NCI-H1417 (cell line): ENCODE measurements around the gene EIF3B.
"Not testable (repeated sequence)": the region's sequence is repeated elsewhere in the genome, so short reads cannot be mapped to it uniquely, and the experiment has no call there.

Experiments
- DNase-seq, 3 experiments: peaks; one replicate each; lab custom pipeline; 2025; lab: John Stamatoyannopoulos, UW

EIF3B gene

DNA sequence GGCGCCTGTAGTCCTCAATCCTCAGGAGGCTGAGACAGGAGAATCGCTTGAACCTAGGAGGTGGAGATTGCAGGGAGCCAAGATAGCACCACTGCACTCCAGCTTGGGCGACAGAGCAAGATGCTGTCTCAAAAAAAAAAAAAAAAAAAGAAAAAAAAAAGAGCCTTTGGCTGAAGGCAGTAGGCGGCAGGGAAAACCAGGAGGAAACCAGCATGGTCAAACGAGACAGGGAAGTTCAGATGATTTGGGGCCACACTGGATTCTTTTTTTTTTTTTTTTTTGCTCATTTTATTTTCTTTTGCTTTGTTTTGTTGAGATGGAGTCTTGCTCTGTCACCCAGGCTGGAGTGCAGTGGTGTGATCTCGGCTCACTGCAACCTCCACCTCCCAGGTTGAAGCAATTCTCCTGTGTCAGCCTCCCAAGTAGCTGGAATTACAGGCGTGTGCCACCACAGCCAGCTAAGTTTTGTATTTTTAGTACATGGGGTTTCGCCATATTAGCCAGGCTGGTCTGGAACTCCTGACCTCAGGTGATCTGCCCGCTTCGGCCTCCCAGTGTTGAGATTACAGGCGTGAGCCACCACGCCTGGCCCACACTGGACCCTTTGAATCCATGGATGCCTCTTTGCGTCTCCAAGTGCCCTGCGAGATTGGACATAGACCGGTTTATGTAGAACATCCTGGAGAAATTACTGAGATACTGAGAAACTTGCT is 7.1 kb upstream of the EIF3B start:
- DNase-seq = not testable (repeated sequence)

DNA sequence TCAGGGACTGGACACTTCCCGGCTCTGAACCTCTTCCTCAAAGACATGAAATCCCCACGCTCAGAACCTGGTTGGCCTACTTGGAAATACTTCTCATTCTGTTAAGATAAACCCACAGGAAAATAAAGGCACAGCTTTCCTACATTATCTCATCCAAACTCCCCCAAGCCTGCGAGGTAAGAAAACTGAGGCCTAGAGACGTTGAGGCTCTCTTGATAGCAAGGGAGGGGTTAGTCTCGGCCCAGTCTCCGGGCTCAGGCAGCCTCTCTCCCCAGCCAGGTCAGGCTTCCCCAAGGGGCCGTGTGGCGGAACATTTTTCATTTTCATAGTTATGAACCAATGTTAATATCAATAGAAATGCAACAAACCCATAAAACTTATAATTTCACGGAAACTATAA is 4.6 kb upstream of the EIF3B start:
- DNase-seq = no peak

DNA sequence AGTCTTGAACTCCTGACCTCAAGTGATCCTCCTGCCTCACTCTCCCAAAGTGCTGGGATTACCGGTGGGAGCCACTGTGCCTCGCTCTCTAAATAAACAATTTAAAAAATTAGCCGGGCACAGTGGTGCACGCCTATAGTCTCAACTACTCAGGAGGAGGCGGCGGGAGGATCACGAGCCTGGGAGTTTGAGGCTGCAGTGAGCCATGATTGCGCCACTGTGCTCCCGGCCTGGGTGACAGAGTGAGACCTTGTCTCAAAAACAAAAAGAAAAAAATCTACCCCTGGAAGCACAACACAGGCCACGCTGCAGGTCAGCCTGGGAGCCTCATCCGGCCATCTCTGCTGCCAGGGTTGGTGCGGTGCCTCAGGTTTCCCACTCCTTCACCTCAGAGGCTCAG is 3.8 kb upstream of the EIF3B start:
- no peak for DNase-seq

DNA sequence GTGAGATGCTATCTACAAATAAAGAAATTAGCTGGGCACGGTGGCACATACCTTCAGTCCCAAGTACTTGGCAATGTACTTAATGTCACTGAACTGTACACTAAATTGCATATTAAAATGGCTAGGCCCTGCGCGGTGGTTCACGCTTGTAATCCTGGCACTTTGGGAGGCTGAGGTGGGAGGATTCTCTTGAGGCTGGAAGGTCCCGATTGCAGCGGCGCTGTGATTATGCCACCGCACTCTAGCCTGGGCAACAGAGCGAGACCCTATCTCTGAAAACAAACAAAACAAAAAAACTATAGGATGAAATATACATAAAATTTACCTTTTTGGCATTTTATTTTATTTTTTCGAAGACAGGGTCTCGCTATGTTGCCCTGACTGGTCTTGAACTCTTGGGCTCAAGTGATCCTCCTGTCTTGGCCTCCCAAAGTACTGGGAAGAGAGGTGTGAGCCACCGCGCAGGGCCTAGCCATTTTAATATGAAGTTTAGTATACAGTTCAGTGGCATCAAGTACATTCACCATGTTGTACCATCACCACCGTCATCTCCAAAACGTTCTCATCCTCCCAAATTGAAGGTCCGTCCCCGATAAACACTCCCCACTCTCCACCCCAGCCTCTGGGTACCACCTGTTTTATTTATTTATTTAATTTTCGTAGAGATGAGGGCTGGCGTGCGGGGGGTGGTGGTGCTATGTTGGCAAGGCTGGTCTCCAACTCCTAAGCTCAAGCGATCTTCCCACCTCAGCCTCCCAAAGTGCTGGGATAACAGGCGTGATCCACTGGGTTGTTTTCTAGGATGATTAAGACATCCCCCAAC is 1.3 kb upstream of the EIF3B start:
- DNase-seq = no peak

DNA sequence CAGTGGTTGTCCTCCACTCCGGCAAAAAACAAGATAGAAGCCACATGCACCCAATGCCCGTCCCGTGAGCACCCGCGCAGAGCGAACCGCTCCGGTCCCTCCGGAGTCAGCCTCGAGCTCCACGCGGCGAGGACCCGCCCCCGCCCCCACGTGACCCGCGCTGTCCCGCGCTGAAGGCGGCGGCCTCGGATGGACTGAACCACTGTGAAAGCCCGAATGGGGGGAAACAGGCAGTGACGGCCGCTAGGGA is 766 bp upstream of the EIF3B start:
- peak; percentile 85 to 99 (median 96) for DNase-seq

DNA sequence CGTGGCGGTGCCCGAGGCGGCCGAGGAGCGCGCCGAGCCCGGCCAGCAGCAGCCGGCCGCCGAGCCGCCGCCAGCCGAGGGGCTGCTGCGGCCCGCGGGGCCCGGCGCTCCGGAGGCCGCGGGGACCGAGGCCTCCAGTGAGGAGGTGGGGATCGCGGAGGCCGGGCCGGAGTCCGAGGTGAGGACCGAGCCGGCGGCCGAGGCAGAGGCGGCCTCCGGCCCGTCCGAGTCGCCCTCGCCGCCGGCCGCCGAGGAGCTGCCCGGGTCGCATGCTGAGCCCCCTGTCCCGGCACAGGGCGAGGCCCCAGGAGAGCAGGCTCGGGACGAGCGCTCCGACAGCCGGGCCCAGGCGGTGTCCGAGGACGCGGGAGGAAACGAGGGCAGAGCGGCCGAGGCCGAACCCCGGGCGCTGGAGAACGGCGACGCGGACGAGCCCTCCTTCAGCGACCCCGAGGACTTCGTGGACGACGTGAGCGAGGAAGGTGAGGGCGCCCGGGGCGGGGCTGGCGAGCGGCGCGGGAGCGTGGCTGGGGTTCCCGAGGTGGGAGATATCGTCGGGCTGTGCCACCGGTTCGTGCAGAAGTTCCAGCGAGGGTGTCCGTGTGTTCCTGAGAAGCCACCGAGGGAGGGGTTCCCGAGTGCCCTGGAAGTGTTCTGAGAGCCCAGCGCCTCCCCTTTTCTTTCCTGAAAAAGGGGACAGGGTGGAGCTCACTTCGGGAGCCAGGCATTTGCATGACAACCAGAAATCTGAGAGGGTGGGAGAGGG is 495 bp downstream of the EIF3B start:
- DNase-seq = peak in 2 of 3 experiments; percentile 47 to 66

DNA sequence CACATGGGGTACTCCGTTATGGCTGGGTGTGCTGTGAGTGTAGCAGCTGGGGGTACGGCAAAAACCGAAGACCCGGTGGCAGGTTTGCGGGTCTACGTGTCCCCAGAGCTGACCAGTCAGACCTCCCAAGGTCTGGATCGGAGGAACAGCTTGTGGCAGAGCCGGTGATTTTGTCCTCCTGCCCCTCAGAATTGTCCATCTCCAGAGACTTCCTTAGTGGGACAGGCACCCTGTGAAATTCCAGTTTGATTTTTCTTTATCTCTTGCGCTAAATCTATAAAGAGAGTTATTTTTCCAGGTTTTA is 1.0 kb downstream of the EIF3B start:
- DNase-seq = no peak

DNA sequence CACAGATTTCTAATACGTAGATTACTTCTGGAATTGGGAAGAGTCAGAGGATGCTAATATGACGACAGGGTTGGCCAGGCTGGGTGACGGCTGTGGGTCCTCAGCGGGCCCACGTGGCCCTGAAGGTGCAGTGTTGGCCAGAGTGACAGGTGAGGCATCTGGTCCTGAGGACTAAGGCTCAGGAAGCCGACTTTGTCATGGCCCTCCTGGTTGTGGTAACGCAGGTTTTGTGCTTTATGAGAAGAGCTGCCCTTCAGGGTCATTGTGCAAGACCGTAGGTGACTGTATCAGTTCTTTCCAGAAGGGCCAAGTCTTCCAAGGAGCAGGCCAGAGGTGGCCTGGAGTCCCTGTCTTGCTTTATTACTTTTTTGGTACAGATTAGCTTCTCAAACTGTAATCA is 2.5 kb downstream of the EIF3B start:
- no peak for DNase-seq

DNA sequence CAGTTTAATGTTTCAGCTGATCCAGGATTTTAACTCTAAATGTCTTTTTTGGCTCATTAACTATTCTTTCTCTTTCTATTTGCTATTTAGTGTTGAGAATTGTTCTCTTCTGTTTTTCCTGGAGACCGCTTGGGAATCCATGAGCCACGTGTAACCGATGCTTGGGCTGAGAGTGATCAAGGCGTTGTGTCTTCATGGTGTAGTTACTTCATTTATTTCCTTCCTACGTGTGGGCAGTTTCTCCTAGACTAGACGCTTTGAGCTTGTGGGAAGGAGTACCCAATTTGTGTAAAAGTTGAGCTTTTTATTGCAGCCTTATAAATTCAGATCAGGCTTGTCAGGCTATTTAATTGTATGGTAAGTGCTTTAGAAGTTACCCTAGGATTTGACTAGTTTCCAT is 2.9 kb downstream of the EIF3B start:
- DNase-seq = no peak

DNA sequence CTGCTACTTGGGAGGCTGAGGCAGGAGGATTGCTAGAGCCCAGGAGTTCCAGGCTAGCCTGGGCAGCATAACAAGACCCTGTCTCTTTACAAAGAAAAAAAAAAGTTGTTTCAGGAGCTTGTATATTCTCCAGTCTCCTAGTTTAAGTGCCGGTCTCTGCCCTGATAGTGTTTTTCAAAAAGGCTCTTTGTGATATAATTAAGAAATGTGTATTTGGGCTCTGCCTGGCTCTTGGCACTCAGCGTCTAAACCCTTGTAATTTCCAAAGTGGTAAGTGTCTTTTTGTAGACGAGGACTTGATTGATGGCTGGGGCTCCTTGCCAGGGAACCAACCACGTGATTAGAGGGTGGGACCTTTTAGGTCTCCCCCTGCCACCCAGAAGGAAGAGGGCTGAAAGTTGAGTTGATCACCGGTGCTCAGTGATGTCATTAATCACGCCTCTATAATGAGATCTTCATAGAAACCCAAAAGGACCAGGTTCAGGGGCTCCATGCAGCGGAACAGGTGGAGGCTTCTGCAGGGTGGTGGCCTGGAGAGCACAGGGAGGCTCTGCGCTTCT is 4.4 kb downstream of the EIF3B start:
- DNase-seq = peak in 1 of 3 experiments; percentile 44

DNA sequence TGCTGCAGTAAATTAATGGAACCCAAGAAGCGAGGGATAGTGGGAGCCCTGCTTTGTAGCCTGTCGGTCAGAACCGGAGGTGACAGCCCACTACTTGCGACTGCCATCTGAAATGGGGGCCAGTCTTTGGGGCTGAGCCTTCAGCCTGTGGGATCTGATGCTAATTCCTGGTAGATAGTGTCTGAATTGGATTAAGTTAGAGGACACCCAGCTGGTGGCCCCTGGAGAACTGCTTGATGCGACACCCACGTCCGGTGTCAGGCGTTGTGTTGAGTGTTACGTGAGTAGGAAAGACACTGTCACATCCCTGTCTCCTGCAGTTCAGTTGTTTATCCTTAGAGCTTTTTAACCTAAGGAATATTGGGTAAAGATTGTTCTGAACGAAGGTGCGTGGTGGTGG is 5.0 kb downstream of the EIF3B start:
- no peak for DNase-seq

DNA sequence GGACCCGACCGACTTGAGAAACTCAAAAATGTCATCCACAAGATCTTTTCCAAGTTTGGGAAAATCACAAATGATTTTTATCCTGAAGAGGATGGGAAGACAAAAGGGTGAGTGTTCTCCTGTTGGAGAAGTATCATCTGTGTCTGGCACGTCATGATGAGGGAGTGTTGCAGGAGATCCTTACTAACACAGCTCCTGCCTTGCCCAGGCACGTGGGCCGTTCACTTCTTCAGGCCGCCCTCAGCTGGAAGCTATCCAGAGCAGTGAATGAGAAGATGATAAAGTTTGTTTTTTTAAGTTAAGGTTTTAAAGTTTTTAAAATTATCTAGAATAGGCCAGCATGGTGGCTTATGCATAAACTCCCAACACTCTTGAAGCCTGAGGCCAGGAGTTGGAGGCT is 6.2 kb downstream of the EIF3B start:
- DNase-seq = no peak

DNA sequence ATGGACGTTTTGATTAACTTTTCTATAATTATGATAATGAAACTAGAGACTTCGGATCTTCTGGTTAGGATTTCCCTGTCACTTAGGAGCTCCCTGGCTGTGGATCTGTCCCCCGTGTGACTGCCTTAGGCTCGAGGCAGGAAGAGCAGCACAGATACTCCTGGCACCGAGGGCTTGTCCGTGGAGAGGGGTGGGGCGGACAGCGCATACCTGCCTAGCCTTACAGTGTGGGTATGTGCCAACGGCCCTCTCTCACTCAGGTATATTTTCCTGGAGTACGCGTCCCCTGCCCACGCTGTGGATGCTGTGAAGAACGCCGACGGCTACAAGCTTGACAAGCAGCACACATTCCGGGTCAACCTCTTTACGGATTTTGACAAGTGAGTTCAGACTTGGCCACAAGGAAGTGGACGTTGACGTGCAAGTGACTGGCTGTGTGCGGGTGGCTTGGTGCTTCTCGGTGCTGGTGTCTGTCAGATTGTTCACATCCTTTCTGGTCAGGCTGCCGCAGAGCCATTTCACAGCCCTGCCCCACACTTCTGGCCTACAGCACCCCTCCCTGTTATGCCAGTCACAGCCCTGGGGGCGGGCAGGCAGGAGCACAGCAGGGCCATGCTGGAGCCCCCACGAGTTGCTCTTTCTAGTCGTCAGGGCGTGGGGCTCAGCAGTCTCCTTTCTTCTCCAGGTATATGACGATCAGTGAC is 7.9 kb downstream of the EIF3B start:
- DNase-seq = no peak

DNA sequence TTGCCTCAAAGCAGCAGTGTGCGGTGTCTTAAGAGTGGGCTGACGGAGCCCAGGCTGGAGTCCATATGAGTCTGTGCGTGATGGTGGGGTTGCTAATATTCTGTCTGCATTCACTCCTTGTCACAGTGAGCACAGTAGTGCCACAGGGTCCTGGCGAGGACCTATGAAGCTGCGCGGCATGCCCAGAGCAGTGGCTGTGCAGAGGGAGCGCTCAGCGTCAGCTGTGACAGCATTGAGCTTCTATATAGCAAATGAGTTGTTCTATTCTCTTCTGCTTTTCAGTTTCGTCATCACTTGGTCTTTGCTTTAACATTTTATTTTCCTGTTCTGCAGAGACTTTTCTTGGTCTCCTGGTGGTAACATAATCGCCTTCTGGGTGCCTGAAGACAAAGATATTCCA is 14.5 kb downstream of the EIF3B start:
- DNase-seq = no peak

DNA sequence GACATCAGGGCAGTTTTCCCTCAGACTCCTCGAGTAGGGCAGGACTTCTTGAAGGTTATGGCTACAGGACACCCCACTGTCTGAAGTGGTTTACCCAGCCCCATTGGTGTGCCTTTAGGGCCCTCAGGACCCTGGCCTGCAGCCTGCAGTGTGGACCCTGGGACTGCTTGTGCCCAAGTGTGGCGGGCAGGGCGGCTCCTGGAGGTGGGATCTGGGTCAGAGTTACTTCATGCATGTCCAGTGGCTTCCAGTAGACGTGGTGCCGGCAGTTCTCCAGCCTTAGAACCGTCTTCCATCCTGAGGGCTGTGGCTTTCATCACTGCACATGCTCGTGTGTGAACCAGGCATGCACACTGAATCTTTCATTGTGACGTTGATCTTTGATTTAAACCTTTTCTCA is 16.7 kb downstream of the EIF3B start:
- DNase-seq = no peak

DNA sequence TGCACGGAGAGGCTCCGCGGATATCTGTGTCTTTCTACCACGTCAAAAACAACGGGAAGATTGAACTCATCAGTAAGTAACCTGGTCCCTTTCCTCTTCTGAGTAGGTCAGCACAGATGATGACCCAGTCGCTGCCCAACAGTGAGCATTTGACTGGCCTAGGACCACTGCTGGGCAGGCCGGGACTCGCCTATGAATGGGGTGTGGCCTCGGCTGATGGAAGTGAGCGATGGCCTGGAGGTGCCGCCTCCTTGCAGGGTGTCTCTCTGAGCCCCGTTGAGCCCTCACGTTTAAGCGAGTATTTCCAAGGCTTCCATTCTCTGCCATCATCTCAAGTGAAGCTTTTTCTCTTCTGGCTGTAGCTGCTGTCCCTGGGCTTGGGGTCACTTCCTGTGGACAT is 18.1 kb downstream of the EIF3B start:
- no peak for DNase-seq

DNA sequence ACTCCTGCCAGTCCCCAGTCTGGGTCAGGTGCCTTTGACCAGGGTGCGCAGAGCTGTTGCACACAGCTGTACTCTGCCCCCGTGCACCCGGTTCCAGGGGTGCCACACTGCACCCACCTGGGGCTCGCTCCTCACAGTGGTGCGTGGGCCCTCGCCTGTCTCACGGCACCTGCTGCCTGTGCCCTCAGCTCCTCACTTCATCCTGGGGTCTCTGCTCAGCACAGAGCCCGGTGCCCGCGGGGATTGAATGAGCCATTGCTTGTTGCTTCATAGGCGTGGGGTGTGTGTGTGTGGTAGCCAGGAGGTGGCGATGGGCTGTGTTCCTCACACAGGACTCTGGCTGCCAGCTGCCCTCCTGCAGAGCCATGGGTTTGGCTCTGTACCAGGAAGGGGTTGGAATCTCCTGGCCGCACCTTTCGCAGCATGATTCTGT is 18.5 kb downstream of the EIF3B start:
- no peak for DNase-seq

DNA sequence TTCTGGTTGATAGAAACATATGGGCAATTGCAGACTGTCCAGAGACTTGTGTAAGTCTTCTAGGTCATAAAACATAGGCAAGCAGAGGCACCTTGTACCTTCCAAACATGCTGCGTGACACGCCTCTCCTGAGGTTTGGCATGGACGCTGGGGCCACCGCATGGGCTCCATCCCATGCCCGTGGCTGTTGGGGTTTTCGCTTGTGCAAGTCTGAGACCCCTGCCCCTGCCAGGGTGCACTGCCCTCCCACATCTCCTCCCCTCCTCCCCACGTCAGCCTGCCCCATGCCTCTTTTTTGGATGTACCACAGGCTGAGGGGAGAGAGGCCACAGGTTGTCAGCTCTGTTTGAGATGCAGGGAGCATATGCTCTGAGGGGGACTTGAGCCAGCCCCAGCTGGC is 19.0 kb downstream of the EIF3B start:
- DNase-seq = no peak

DNA sequence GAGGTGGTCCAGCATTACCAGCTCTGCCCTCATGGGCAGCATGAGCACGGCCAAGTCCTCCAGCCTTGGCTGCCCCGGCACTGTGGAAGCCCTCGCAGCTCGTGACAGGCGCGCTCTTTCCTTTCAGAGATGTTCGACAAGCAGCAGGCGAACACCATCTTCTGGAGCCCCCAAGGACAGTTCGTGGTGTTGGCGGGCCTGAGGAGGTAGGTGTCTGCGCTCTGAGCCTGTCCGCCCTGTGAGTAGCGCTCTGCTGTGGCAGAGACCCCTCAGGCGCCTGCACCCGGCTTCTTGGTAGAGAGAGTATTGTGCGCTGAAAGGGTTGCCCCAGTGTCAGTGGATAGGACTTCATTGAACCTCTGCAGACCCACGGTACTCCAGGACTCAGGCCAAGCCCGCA is 19.8 kb downstream of the EIF3B start:
- no peak for DNase-seq

DNA sequence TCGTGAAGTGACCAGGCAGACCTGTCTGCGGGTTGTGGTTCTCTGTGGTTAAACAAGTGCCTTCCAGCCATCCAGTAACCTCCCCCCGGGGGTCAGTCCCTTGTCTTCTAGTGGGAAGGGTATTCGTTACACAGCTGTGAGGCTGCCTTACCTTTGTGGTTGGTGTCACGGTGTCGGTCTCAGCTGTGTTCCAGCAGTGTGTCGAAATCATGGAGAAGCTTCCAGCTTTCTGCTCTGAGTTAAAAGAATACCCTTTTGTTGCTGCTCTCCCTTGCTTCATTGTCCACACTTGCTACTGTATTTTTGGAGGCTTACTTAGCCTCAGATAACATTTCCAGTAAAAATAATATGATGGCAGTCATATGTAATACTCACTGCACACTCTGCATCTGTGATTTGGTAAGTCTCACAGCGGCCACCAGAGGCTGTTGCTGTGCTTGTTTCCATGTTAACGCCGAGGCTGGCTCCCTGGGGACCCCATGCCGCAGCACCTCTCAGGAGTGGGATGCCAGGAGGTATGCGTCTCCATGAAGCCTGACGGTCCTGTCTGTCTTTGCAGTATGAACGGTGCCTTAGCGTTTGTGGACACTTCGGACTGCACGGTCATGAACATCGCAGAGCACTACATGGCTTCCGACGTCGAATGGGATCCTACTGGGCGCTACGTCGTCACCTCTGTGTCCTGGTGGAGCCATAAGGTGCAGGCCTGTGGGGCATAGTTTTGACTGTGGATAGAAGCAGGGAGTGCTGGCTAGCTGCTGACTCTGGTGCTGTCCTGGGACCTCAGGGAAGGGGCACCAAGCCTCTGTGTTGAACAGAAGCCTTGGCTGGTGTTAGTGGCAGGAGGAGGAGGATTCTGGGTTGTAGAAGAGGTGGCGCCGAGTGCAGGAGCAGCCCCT is 20.5 kb downstream of the EIF3B start:
- no peak for DNase-seq
